NCI-H446 treated with DMSO at 0.1 percent for 48 hours (cell line): Measurements from ENCODE around the gene TRAF3.
"Not testable (repeated sequence)": the region's sequence is repeated elsewhere in the genome, so short reads cannot be mapped to it uniquely, and the experiment has no call there.

Experiments
- DNase-seq: peaks from one replicate; lab custom pipeline; 2025; lab: John Stamatoyannopoulos, UW

TRAF3 gene

GRCh38 chr14:102866982-102867761 is 89.9 kb downstream of the TRAF3 start:
- no peak for DNase-seq

GRCh38 chr14:102867826-102868580 is 90.8 kb downstream of the TRAF3 start:
- DNase-seq: no peak

- DNase-seq: no peak
Observed at GRCh38 chr14:102868956-102869547, 91.8 kb downstream of the TRAF3 start.

GRCh38 chr14:102870246-102870645 is 93.0 kb downstream of the TRAF3 start:
- no peak for DNase-seq

- DNase-seq: no peak
Observed at GRCh38 chr14:102870994-102871831, 94.0 kb downstream of the TRAF3 start.

- no peak for DNase-seq
Observed at GRCh38 chr14:102872020-102872419, 94.8 kb downstream of the TRAF3 start.

- no peak for DNase-seq
Observed at GRCh38 chr14:102873131-102873530, 95.9 kb downstream of the TRAF3 start.

GRCh38 chr14:102873546-102874061 is 96.4 kb downstream of the TRAF3 start:
- no peak for DNase-seq

- DNase-seq: no peak
Observed at GRCh38 chr14:102875652-102876051, 98.4 kb downstream of the TRAF3 start.

- DNase-seq: not testable (repeated sequence)
Observed at GRCh38 chr14:102877511-102877910, 100.3 kb downstream of the TRAF3 start.

- no peak for DNase-seq
Observed at GRCh38 chr14:102878174-102878969, 101.1 kb downstream of the TRAF3 start.

GRCh38 chr14:102878970-102879460 is 101.8 kb downstream of the TRAF3 start:
- DNase-seq: no peak

- DNase-seq: no peak
Observed at GRCh38 chr14:102882226-102882906, 105.1 kb downstream of the TRAF3 start.

GRCh38 chr14:102883089-102883541 is 105.9 kb downstream of the TRAF3 start:
- no peak for DNase-seq

- no peak for DNase-seq
Observed at GRCh38 chr14:102883554-102883953, 106.3 kb downstream of the TRAF3 start.

GRCh38 chr14:102885737-102886447 is 108.6 kb downstream of the TRAF3 start:
- no peak for DNase-seq

- DNase-seq: no peak
Observed at GRCh38 chr14:102888748-102889147, 111.5 kb downstream of the TRAF3 start.

- no peak for DNase-seq
Observed at GRCh38 chr14:102889615-102890014, 112.4 kb downstream of the TRAF3 start.

GRCh38 chr14:102891111-102891510 is 113.9 kb downstream of the TRAF3 start:
- no peak for DNase-seq
